NCI-H2029 (cell line): ENCODE data around the gene BRINP1.

Experiments
- DNase-seq: peaks from one replicate; lab custom pipeline; 2025; lab: John Stamatoyannopoulos, UW

BRINP1 gene

GRCh38 chr9:119368681-119369581 is at the start of gene BRINP1:
TSS of gene BRINP1 (minus strand) at chr9:119369435. CDS start at chr9:119313355, 56,080 bp downstream.
- peak; percentile 73 for DNase-seq

GRCh38 chr9:119418721-119419120 is 49.5 kb upstream of the BRINP1 start:
- DNase-seq: no peak

GRCh38 chr9:119416793-119417192 is 47.6 kb upstream of the BRINP1 start:
- no peak for DNase-seq

- no peak for DNase-seq
Measured at GRCh38 chr9:119412399-119412798, 43.2 kb upstream of the BRINP1 start.

- DNase-seq: no peak
Measured at GRCh38 chr9:119409552-119409951, 40.3 kb upstream of the BRINP1 start.

- DNase-seq: no peak
Measured at GRCh38 chr9:119400606-119401005, 31.4 kb upstream of the BRINP1 start.

GRCh38 chr9:119398350-119398749 is 29.1 kb upstream of the BRINP1 start:
- DNase-seq: no peak

GRCh38 chr9:119391878-119392277 is 22.6 kb upstream of the BRINP1 start:
- no peak for DNase-seq

GRCh38 chr9:119375892-119376291 is 6.7 kb upstream of the BRINP1 start:
- peak; percentile 45 for DNase-seq

GRCh38 chr9:119372951-119373350 is 3.7 kb upstream of the BRINP1 start:
- DNase-seq: no peak

GRCh38 chr9:119370816-119371215 is 1.6 kb upstream of the BRINP1 start:
- no peak for DNase-seq

- DNase-seq: no peak
Measured at GRCh38 chr9:119369680-119370366, 588 bp upstream of the BRINP1 start.

GRCh38 chr9:119368179-119368578 is 1.1 kb downstream of the BRINP1 start:
- no peak for DNase-seq

GRCh38 chr9:119367683-119368075 is 1.6 kb downstream of the BRINP1 start:
- no peak for DNase-seq

- no peak for DNase-seq
Measured at GRCh38 chr9:119366909-119367682, 2.1 kb downstream of the BRINP1 start.

- DNase-seq: peak; percentile 35
Measured at GRCh38 chr9:119365291-119366027, 3.8 kb downstream of the BRINP1 start.

GRCh38 chr9:119360237-119360636 is 9.0 kb downstream of the BRINP1 start:
- no peak for DNase-seq

- DNase-seq: no peak
Measured at GRCh38 chr9:119357336-119358096, 11.7 kb downstream of the BRINP1 start.

- DNase-seq: no peak
Measured at GRCh38 chr9:119349351-119349825, 19.8 kb downstream of the BRINP1 start.

- DNase-seq: no peak
Measured at GRCh38 chr9:119343059-119343990, 25.9 kb downstream of the BRINP1 start.
